AG04449 (cell line): ENCODE data around the gene CASP7.

ENCODE experiments used
- CTCF ChIA-PET: fragments of 350-600 bp; formaldehyde crosslinking; extraction: SDS; loops from one replicate; lab custom pipeline; 2021; ENCODE audit warnings: antibody characterized with exemption; lab: Yijun Ruan, JAX
- POLR2A ChIA-PET: fragments of 400-600, 350-600 bp; formaldehyde crosslinking; extraction: SDS; loops from one replicate; lab custom pipeline; 2020; ENCODE audit warnings: antibody characterized with exemption, inconsistent platforms; lab: Yijun Ruan, JAX
- DNase-seq: peaks from one replicate; pipeline ENCODE4 v3.0.0-alpha.2; 2010; ENCODE audit warnings: low read depth, low spot score
- H3K4me3 ChIP-seq: 2 replicates; pipeline ENCODE4 v1.5.1; 2011; ENCODE audit warnings: low read depth, mild to moderate bottlenecking, control low read depth, low read length
- CTCF ChIP-seq: IDR thresholded peaks from one replicate; pipeline ENCODE4 v1.5.1; 2011; ENCODE audit warnings: mild to moderate bottlenecking, moderate library complexity, low read length, control low read depth, inconsistent platforms; ENCODE audit not compliant: insufficient read depth; ENCODE audit errors: missing control alignments

CASP7 gene

GRCh38 chr10:113739031-113739430, 59.3 kb downstream of the CASP7 start:
- POLR2A ChIA-PET, result no interaction called here
- CTCF ChIA-PET, result no interaction called here
- no peak for DNase-seq
- TF ChIP-seq CTCF, result no peak
- no peak overlapping the region for H3K4me3 ChIP-seq

GRCh38 chr10:113739577-113739976, 59.9 kb downstream of the CASP7 start:
- DNase-seq, result no peak
- POLR2A ChIA-PET, result no interaction called here
- no peak for TF ChIP-seq CTCF
- H3K4me3 ChIP-seq, result no peak overlapping the region
- CTCF ChIA-PET, result no interaction called here

DNA sequence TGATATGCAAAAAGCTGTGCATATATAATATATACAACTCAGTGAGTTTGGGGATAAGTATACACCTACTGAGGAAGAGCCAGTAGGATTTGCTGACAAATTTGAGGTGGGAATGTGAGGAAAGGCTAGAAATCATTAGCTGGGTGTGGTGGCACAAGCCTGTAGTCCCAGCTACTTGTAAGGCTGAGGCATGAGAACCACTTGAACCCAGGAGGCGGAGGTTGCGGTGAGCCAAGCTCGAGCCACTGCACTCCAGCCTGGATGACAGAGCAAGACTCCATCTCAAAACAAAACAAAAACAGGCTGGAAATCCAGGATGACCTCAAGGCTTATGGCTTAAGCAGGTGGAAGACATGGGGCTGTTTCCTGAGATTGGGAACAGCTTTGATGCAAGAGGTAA, 61.1 kb downstream of the CASP7 start:
- ChIA-PET CTCF (no interaction called here), POLR2A (no interaction called here)
- H3K4me3 ChIP-seq, result no peak overlapping the region
- no peak for TF ChIP-seq CTCF
- DNase-seq, result no peak

GRCh38 chr10:113742466-113742865, 62.8 kb downstream of the CASP7 start:
- TF ChIP-seq CTCF, result no peak
- H3K4me3 ChIP-seq, result no peak overlapping the region
- no peak for DNase-seq
- POLR2A ChIA-PET, result no interaction called here
- CTCF ChIA-PET, result no interaction called here

DNA sequence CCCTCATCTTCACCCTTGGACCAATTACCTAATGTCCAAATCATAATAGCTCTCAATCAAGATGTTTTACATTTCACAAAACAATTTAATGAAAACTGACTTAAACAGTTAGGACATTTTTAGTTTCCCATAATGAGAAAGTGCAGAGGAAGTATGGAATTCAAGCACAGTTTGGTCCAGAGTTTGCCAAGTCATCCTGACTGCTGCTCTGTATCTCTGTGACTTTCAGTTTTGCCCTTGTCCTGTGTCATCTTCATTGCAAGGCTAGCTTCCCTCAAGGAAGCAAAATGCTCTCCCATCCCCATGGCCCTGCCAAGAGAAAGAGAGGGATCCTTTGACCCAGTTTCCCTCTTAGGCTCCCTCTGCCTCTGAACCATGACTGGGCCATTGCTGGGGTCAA, 63.9 kb downstream of the CASP7 start:
- no peak for TF ChIP-seq CTCF
- no peak for DNase-seq
- H3K4me3 ChIP-seq, result no peak overlapping the region
- POLR2A ChIA-PET, result no interaction called here
- CTCF ChIA-PET, result no interaction called here

DNA sequence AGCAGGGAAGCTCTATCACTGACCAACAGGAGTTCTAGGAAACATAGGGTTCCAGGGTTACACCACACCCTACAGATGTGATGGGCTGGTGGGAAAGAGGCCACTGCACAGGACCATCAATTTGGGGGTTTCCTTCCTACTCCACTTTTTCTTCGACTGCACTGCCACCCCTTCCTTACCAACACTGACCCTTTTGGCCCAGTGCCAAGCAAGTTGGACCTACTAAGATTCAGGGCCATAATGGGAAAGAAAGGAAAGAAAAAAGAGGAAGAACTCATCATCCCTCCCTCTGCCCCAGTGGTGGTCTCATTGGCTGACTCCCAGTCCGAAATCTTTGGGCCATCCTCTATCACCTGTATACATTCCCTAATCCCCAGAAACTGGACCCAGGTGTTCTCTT, 65.7 kb downstream of the CASP7 start:
- DNase-seq, result no peak
- ChIA-PET POLR2A (no interaction called here), CTCF (no interaction called here)
- TF ChIP-seq CTCF, result no peak
- no peak overlapping the region for H3K4me3 ChIP-seq
